Measurements from ENCODE around the gene CLIC1. TPM values are rescaled to one million over a fixed set of nuclear protein-coding genes. Genes with fewer than 3 reads are reported as not detected.
A peak's percentile ranks its signal among the peaks of the same experiment; 100 is the strongest.

The CLIC1 gene
- total and polyA plus RNA-seq, 7 donors, result 172 to 668 (median 251) TPM

GRCh38 chr6:31730631-31731086, 5.7 kb downstream of the CLIC1 start:
- H3K4me1 ChIP-seq, result peaks cover 0 to 47% (median 39%) of the 10 kb centered on the region in 4 donors
- TF ChIP-seq CTCF (IDR thresholded peaks at IDR 0.05), result no peak
- no peak for TF ChIP-seq EP300 (IDR thresholded peaks at IDR 0.05)
- TF ChIP-seq POLR2A (IDR thresholded peaks at IDR 0.05), result no peak
- TF ChIP-seq POLR2AphosphoS5 (IDR thresholded peaks at IDR 0.05), result no peak
- DNase-seq, result no peak
- H3K27me3 ChIP-seq, result no peaks in the 10 kb centered on the region
- peaks cover 32 to 56% (median 43%) of the 10 kb centered on the region in 4 donors for H3K36me3 ChIP-seq
- 73 to 90% methylated on average over 11 of the region's 11 CpGs for WGBS, 2 donors
- no peaks in the 10 kb centered on the region for H3K9me3 ChIP-seq
- H3K27ac ChIP-seq, result peak overlapping the region; percentile 96 to 99 (median 98)
- H3K4me3 ChIP-seq, result peak overlapping the region in 2 of 4 donors; percentile 78 to 82
- intact Hi-C loops (cut with DNase I), result no loop called here

- intact Hi-C loops (cut with DNase I), result loop anchor here (2.0 to 5.0 kb wide), 2 partner anchors 48 to 101 kb away; partner anchors contain the start of gene LY6G5C
- peak; percentile 5 to 25 for TF ChIP-seq POLR2A (IDR thresholded peaks at IDR 0.05)
- TF ChIP-seq EP300 (IDR thresholded peaks at IDR 0.05), result no peak
- peak; percentile 76 to 89 (median 78) for TF ChIP-seq POLR2AphosphoS5 (IDR thresholded peaks at IDR 0.05)
- peaks cover 0 to 45% (median 38%) of the 10 kb centered on the region in 4 donors for H3K4me1 ChIP-seq
- no peaks in the 10 kb centered on the region for H3K9me3 ChIP-seq
- peak; percentile 97 for DNase-seq
- H3K27me3 ChIP-seq, result no peaks in the 10 kb centered on the region
- H3K36me3 ChIP-seq, result peaks cover 32 to 59% (median 43%) of the 10 kb centered on the region in 4 donors
- 2 to 3% methylated on average over 46 of the region's 46 CpGs for WGBS, 2 donors
- peak overlapping the region; percentile 78 to 95 (median 84) for H3K4me3 ChIP-seq
- peak overlapping the region; percentile 96 to 99 (median 98) for H3K27ac ChIP-seq
Observed at GRCh38 chr6:31729979-31730630, 6.2 kb downstream of the CLIC1 start.

GRCh38 chr6:31729515-31729978, 6.8 kb downstream of the CLIC1 start:
- WGBS, 2 donors, result 0 to 1% methylated on average over 29 of the region's 29 CpGs
- H3K36me3 ChIP-seq, result peaks cover 32 to 59% (median 43%) of the 10 kb centered on the region in 4 donors
- intact Hi-C loops (cut with DNase I), result loop anchor here (2.0 to 5.0 kb wide), 2 partner anchors 47 to 101 kb away; partner anchors contain the start of gene LY6G5C
- H3K9me3 ChIP-seq, result no peaks in the 10 kb centered on the region
- H3K4me1 ChIP-seq, result peaks cover 0 to 39% (median 33%) of the 10 kb centered on the region in 4 donors
- peak overlapping the region; percentile 78 to 95 (median 84) for H3K4me3 ChIP-seq
- TF ChIP-seq POLR2A (IDR thresholded peaks at IDR 0.05) (peak; percentile 23 to 29), EP300 (IDR thresholded peaks at IDR 0.05) (no peak), POLR2AphosphoS5 (IDR thresholded peaks at IDR 0.05) (peak; percentile 70 to 87 (median 72)), CTCF (IDR thresholded peaks at IDR 0.05) (peak in 1 of 4 experiments; percentile 25)
- DNase-seq, result peak; percentile 97
- H3K27me3 ChIP-seq, result no peaks in the 10 kb centered on the region
- peak overlapping the region; percentile 96 to 99 (median 98) for H3K27ac ChIP-seq

- Histone ChIP-seq H3K27me3 (no peaks in the 10 kb centered on the region), H3K4me1 (peaks cover 0 to 33% (median 27%) of the 10 kb centered on the region in 4 donors), H3K4me3 (peak within 1 kb of the TSS; percentile 78 to 95 (median 84)), H3K27ac (peak within 1 kb of the TSS; percentile 96 to 99 (median 98)), H3K9me3 (no peaks in the 10 kb centered on the region), H3K36me3 (peaks cover 32 to 56% (median 43%) of the 10 kb centered on the region in 4 donors)
- no peak for DNase-seq
- 23 to 27% methylated on average over 36 of the region's 36 CpGs for WGBS, 2 donors
- no peak for TF ChIP-seq POLR2AphosphoS5 (IDR thresholded peaks at IDR 0.05)
- no peak for TF ChIP-seq EP300 (IDR thresholded peaks at IDR 0.05)
- TF ChIP-seq CTCF (IDR thresholded peaks at IDR 0.05), result peak in 2 of 4 experiments; percentile 41 to 57
- intact Hi-C loops (cut with DNase I), result loop anchor here (1.0 to 5.0 kb wide), 3 partner anchors 26 to 102 kb away; partner anchors contain the start of genes ABHD16A and LY6G5C
Observed at GRCh38 chr6:31728767-31729514, 7.4 kb downstream of the CLIC1 start, which contains the start of gene DDAH2. Gene DDAH2, minus strand, starts transcription at chr6:31729299. Its CDS starts 138 bp downstream, at chr6:31729161.

All from sigmoid colon (tissue), 7 donors.